Endothelial cell of umbilical vein (primary cell): ENCODE results near the gene FKBP8.

ENCODE experiments used
- CTCF ChIP-seq, 2 donors: IDR thresholded peaks; 1 replicate in 1 of 2; 2 replicates in 1 of 2; pipeline ENCODE4 v1.5.1; 2011; ENCODE audit warnings: low read length in 2 of 2, mild to moderate bottlenecking in 2 of 2, moderate library complexity in 2 of 2, control low read depth in 1 of 2, inconsistent platforms in 1 of 2, low read depth in 1 of 2; ENCODE audit not compliant: insufficient read depth in 1 of 2; ENCODE audit errors: extremely low read depth in 1 of 2
- EZH2 ChIP-seq: IDR thresholded peaks from 2 replicates; pipeline ENCODE4 v1.6.1; 2012; ENCODE audit warnings: borderline replicate concordance, low read depth, mild to moderate bottlenecking, moderate library complexity, low read length, inconsistent platforms; ENCODE audit not compliant: severe bottlenecking
- JUN ChIP-seq: IDR thresholded peaks from 2 replicates; pipeline ENCODE4 v1.6.1; 2011; ENCODE audit warnings: borderline replicate concordance, low read depth; ENCODE audit not compliant: insufficient read length, insufficient read depth
- MAX ChIP-seq: IDR thresholded peaks from 2 replicates; pipeline ENCODE4 v1.6.1; 2011; ENCODE audit not compliant: insufficient read depth, insufficient read length
- POLR2A ChIP-seq: IDR thresholded peaks from 2 replicates; pipeline ENCODE4 v1.6.1; 2012; ENCODE audit warnings: low read depth, mild to moderate bottlenecking, control low read depth, low read length
- POLR2AphosphoS5 ChIP-seq: IDR thresholded peaks from 2 replicates; pipeline ENCODE4 v1.6.1; 2012; ENCODE audit warnings: low read depth, mild to moderate bottlenecking, control low read depth, low read length, moderate library complexity; ENCODE audit not compliant: insufficient read depth

- TF ChIP-seq EZH2 = no peak
- TF ChIP-seq POLR2A = no peak
- no peak for TF ChIP-seq CTCF (IDR thresholded peaks at IDR 0.05; ENCODE audit: extremely low read depth in 1 of 2, insufficient read depth in 1 of 2, low read depth in 1 of 2, low read length in 2 of 2)
- no peak for TF ChIP-seq MAX
- no peak for TF ChIP-seq JUN
- TF ChIP-seq POLR2AphosphoS5 = no peak
Observed at GRCh38 chr19:18566953-18567352, 23.6 kb upstream of the FKBP8 start.
